ENCODE data around the gene AP2B1. TPM values are rescaled to one million over a fixed set of nuclear protein-coding genes. Genes with fewer than 3 reads are reported as not detected.
A peak's percentile ranks its signal among the peaks of the same experiment; 100 is the strongest.

Gene AP2B1
- total and polyA plus RNA-seq, 9 of the 15 experiments (the other 6 are each of a cell fraction or from before 2014, with no cell fraction given): 60.1 to 287 (median 105) TPM

DNA sequence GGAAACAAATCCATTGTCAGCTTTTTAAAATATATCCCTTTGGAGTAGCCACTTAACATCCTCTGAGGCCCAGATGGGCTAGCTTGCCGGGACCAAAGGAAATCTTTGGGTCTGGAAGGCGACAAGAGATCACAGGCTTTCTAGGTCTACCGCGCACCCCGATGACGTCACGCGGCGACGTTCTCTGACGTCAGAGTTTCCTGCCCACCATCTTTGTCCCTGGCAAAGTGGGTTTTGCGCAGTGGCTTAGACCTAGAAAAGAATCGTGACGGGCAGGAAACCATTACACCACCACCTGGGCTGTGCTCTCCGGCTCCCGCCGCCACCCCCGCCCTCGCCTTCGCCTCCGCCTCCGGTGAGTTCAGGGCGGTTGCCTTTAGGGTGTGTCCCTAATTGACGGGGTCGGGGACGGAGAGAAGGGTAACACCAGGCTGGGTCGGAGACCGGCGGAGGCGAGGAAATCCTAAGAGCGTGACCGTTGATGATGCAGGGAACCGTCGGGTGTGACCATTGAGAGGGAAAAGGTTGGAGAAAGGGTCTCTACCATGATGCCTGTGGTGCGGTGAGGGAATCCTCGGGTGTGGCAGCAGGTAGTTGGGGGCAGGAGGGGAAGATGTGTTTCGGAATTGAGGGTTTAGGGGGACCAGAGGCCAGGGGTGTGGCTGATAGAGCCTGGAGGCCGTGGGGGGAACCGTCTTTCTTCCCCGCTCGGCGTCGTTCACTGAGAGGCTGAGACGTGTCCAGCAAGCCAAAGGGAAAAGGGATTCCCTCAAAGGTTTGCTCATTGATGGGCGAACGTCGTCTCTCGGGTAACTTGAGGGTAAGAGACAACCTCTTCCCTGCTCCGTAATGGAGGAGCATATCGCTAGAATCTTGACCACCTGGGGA is at the start of gene AP2B1 (continued):
- TF ChIP-seq E2F4 (CRISPR knock-in tag; IDR thresholded peaks at IDR 0.05; ENCODE audit: low read depth) (no peak), CUX1 (CRISPR knock-in tag; IDR thresholded peaks at IDR 0.05) (no peak), RFX7 (CRISPR knock-in tag; IDR thresholded peaks at IDR 0.05) (no peak), TAF7 (tag; IDR thresholded peaks at IDR 0.05) (peak; percentile 38; the same call in 1 of the 2 replicates), ZNF57 (CRISPR knock-in tag; IDR thresholded peaks at IDR 0.05) (no peak), CREM (IDR thresholded peaks at IDR 0.05; ENCODE audit: low read depth) (peak; percentile 100), REST (IDR thresholded peaks at IDR 0.05; ENCODE audit: borderline replicate concordance) (peak; percentile 86), REST (CRISPR knock-in tag; IDR thresholded peaks at IDR 0.05; ENCODE audit: low read depth) (no peak), BCOR (IDR thresholded peaks at IDR 0.05) (peak; percentile 66), POLR3G (IDR thresholded peaks at IDR 0.05; ENCODE audit: extremely low read depth, insufficient read length, insufficient replicate concordance) (no peak)
- TF ChIP-seq, protein P1, sequence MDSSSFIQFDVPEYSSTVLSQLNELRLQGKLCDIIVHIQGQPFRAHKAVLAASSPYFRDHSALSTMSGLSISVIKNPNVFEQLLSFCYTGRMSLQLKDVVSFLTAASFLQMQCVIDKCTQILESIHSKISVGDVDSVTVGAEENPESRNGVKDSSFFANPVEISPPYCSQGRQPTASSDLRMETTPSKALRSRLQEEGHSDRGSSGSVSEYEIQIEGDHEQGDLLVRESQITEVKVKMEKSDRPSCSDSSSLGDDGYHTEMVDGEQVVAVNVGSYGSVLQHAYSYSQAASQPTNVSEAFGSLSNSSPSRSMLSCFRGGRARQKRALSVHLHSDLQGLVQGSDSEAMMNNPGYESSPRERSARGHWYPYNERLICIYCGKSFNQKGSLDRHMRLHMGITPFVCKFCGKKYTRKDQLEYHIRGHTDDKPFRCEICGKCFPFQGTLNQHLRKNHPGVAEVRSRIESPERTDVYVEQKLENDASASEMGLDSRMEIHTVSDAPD (CRISPR knock-in tag; IDR thresholded peaks at IDR 0.05): no peak

Measured in K562 (cell line).